Caco-2 (cell line): ENCODE results near the gene MYL4. TPM values are rescaled to one million over a fixed set of nuclear protein-coding genes. Genes with fewer than 3 reads are reported as not detected.
A peak's percentile ranks its signal among the peaks of the same experiment; 100 is the strongest.

Experiments used
- BruUV-seq: library from RNA; stranded (reverse); fragments of 400-500 nt; replicated peaks from 2 replicates; lab custom pipeline; 2021; lab: Mats Ljungman, UMichigan
- CTCF ChIA-PET: fragments of 300-600 bp; sonication (Branson Sonifier 250); formaldehyde crosslinking; loops from one replicate; lab custom pipeline; 2022; ENCODE audit warnings: antibody characterized with exemption; lab: Charles Lee
- POLR2A ChIA-PET: fragments of 300-600 bp; sonication (Branson Sonifier 250); formaldehyde crosslinking; loops from one replicate; lab custom pipeline; 2022; ENCODE audit warnings: antibody characterized with exemption; lab: Charles Lee
- DNase-seq, 2 experiments: peaks; one replicate each; pipeline versions ENCODE4 v3.0.0 to v3.0.0-alpha.2; 2020 to 2022
- H3K27me3 ChIP-seq: replicated peaks from 2 replicates; pipeline ENCODE4 v1.6.0; 2011; ENCODE audit warnings: low read length; ENCODE audit not compliant: control insufficient read depth, insufficient read depth
- H3K36me3 ChIP-seq: 2 replicates; pipeline ENCODE4 v1.5.1; 2011; ENCODE audit warnings: low read length; ENCODE audit not compliant: control insufficient read depth, insufficient read depth
- H3K4me1 ChIP-seq: fragments of 250-450 bp; sonication (Bioruptor Pico); 2 replicates; pipeline ENCODE4 v1.5.1; 2020; ENCODE audit warnings: mild to moderate bottlenecking
- H3K4me3 ChIP-seq: 2 replicates; pipeline ENCODE4 v1.5.1; 2011; ENCODE audit warnings: low read depth, mild to moderate bottlenecking, control low read depth, low read length
- H3K9me3 ChIP-seq: fragments of 250-450 bp; sonication (Bioruptor Pico); 2 replicates; pipeline ENCODE4 v1.5.1; 2020; ENCODE audit warnings: mild to moderate bottlenecking, moderate library complexity
- H3K27ac Mint-ChIP-seq: one replicate; pipeline ENCODE4 v1.8.0; 2022; ENCODE audit warnings: mixed read lengths; ENCODE audit not compliant: unreplicated experiment
- H3K27me3 Mint-ChIP-seq: one replicate; pipeline ENCODE4 v1.8.0; 2022; ENCODE audit warnings: mixed read lengths; ENCODE audit not compliant: insufficient read depth, unreplicated experiment
- H3K36me3 Mint-ChIP-seq: one replicate; pipeline ENCODE4 v1.8.0; 2022; ENCODE audit warnings: mild to moderate bottlenecking, mixed read lengths; ENCODE audit not compliant: insufficient read depth, unreplicated experiment
- H3K4me1 Mint-ChIP-seq: one replicate; pipeline ENCODE4 v1.8.0; 2022; ENCODE audit warnings: low read depth, mixed read lengths; ENCODE audit not compliant: unreplicated experiment
- H3K4me3 Mint-ChIP-seq: one replicate; pipeline ENCODE4 v1.8.0; 2022; ENCODE audit warnings: mild to moderate bottlenecking, moderate library complexity, mixed read lengths; ENCODE audit not compliant: unreplicated experiment
- H3K9me3 Mint-ChIP-seq: one replicate; pipeline ENCODE4 v1.8.0; 2022; ENCODE audit warnings: mixed read lengths; ENCODE audit not compliant: unreplicated experiment
- intact Hi-C: fragments of 100-400 bp; cut with micrococcal nuclease; formaldehyde crosslinking; loops from one replicate; pipeline ENCODE4 v1.10.0; 2022; ENCODE audit not compliant: unreplicated experiment
- total RNA-seq: library from RNA; stranded (reverse); gene quantifications from 2 replicates; pipeline ENCODE4 v1.2.3, GENCODE V29; 2022
- TF ChIP-seq, protein P1 (sequence below), 2 experiments: fragments of 200-600 bp in 1 of 2; IDR thresholded peaks; 1 replicate in 1 of 2; 2 replicates in 1 of 2; pipeline versions ENCODE4 v1.5.1 to v1.8.0; 2011 to 2022; ENCODE audit warnings: antibody characterized with exemption in 1 of 2, control low read depth in 1 of 2, inconsistent platforms in 1 of 2, low read depth in 1 of 2, low read length in 1 of 2, mild to moderate bottlenecking in 1 of 2, moderate library complexity in 1 of 2; ENCODE audit not compliant: insufficient read depth in 1 of 2, severe bottlenecking in 1 of 2, unreplicated experiment in 1 of 2

The MYL4 gene
- total RNA-seq, 1 experiment from 2014 or later: not detected

DNA sequence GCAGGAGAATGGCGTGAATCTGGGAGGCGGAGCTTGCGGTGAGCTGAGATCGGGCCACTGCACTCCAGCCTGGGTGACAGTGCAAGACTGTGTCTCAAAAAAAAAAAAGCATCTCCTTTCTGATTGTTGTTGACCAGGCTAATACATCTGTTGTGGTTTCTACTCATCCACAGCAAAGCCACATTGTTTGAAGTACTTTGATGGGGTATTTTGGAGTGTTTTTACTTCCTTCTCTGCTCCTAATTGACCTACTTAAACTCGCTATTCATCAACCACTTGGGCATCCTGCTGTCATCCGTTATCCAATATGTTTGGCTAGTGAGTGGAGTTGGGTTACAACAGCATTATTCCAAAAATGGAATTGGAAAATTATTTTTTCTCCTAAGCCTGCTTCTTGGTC is 16.6 kb upstream of the MYL4 start:
- Histone ChIP-seq H3K4me3 (no peak overlapping the region), H3K9me3 (no peaks in the 10 kb centered on the region), H3K36me3 (no peaks in the 10 kb centered on the region), H3K4me1 (peaks cover 19% of the 10 kb centered on the region), H3K27me3 (no peaks in the 10 kb centered on the region)
- no peak overlapping the region for H3K27ac Mint-ChIP-seq
- CTCF ChIA-PET: no interaction called here
- H3K4me3 Mint-ChIP-seq: no peak overlapping the region
- no peak for DNase-seq
- TF ChIP-seq, protein P1, sequence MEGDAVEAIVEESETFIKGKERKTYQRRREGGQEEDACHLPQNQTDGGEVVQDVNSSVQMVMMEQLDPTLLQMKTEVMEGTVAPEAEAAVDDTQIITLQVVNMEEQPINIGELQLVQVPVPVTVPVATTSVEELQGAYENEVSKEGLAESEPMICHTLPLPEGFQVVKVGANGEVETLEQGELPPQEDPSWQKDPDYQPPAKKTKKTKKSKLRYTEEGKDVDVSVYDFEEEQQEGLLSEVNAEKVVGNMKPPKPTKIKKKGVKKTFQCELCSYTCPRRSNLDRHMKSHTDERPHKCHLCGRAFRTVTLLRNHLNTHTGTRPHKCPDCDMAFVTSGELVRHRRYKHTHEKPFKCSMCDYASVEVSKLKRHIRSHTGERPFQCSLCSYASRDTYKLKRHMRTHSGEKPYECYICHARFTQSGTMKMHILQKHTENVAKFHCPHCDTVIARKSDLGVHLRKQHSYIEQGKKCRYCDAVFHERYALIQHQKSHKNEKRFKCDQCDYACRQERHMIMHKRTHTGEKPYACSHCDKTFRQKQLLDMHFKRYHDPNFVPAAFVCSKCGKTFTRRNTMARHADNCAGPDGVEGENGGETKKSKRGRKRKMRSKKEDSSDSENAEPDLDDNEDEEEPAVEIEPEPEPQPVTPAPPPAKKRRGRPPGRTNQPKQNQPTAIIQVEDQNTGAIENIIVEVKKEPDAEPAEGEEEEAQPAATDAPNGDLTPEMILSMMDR (IDR thresholded peaks at IDR 0.05; ENCODE audit: insufficient read depth in 1 of 2, low read depth in 1 of 2, low read length in 1 of 2, severe bottlenecking in 1 of 2, unreplicated experiment in 1 of 2): no peak
- POLR2A ChIA-PET: no interaction called here
- no peaks in the 10 kb centered on the region for H3K27me3 Mint-ChIP-seq
- BruUV-seq: no TSS peak
- no peaks in the 10 kb centered on the region for H3K36me3 Mint-ChIP-seq
- H3K9me3 Mint-ChIP-seq: peaks cover 10% of the 10 kb centered on the region
- intact Hi-C loops: no loop called here
- H3K4me1 Mint-ChIP-seq: peaks cover 38% of the 10 kb centered on the region

DNA sequence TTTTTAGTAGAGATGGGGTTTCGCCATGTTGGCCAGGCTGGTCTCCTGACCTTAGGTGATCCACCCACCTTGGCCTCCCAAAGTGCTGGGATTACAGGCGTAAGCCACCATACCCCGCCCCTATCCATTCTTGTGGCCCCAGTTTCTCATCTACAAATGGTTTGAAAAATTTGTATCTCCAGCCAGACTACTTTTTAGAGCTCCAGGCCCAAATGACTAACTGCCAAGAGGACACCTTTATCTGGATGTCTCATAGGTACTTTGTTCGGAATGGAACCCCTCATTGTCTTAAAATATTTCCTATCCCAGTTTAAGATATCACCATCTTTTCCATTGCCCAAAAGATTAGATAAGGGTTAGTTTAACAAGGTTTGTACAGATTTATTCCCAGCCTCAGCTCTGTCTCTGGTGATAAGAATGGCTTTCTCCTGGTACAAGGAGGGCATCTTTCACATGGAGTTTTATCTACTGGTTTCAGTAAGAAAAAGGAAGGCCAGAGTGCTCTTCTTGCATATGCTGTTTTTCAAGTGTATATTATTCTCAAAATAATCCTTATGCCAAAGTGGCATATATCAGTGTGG is 15.1 kb upstream of the MYL4 start:
- H3K27me3 Mint-ChIP-seq: no peaks in the 10 kb centered on the region
- TF ChIP-seq, protein P1 (IDR thresholded peaks at IDR 0.05; ENCODE audit: insufficient read depth in 1 of 2, low read depth in 1 of 2, low read length in 1 of 2, severe bottlenecking in 1 of 2, unreplicated experiment in 1 of 2): no peak
- H3K4me1 Mint-ChIP-seq: peaks cover 44% of the 10 kb centered on the region
- no peaks in the 10 kb centered on the region for H3K36me3 Mint-ChIP-seq
- peak overlapping the region; percentile 31 for H3K27ac Mint-ChIP-seq
- H3K27me3 ChIP-seq: no peaks in the 10 kb centered on the region
- no peak overlapping the region for H3K4me3 ChIP-seq
- no peak for DNase-seq
- peaks cover 19% of the 10 kb centered on the region for H3K4me1 ChIP-seq
- no peaks in the 10 kb centered on the region for H3K9me3 ChIP-seq
- intact Hi-C loops: no loop called here
- POLR2A ChIA-PET: interaction anchor here (0.6 kb wide), 2 partner anchors 14 to 130 kb away, joined by 3 to 5 read pairs; partner anchors contain the start of gene EFCAB13
- H3K36me3 ChIP-seq: no peaks in the 10 kb centered on the region
- CTCF ChIA-PET: no interaction called here
- no TSS peak for BruUV-seq
- peaks cover 10% of the 10 kb centered on the region for H3K9me3 Mint-ChIP-seq
- H3K4me3 Mint-ChIP-seq: no peak overlapping the region

DNA sequence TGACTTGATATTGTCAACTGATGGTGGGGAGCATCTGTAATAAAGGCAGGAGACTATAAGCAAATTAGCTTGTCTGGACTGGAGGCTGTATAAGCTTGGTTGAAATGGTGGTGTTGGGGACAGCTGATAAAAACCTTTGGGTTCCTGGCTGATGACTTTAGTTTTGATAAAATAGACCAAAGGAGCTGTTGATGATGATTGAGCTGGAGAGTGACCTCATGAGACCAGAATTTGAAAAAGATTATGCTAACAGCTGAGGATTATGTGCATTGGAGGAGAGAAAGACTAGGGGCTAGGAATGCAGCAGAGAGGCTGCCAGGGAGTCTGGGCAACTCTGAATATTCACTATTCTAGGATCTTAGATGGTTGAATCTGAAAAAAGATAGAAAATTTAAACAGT is 11.3 kb upstream of the MYL4 start:
- Mint-ChIP-seq H3K9me3 (peaks cover 11% of the 10 kb centered on the region), H3K4me3 (no peak overlapping the region), H3K36me3 (no peaks in the 10 kb centered on the region), H3K27me3 (no peaks in the 10 kb centered on the region), H3K27ac (no peak overlapping the region), H3K4me1 (peaks cover 54% of the 10 kb centered on the region)
- peaks cover 25% of the 10 kb centered on the region for H3K4me1 ChIP-seq
- ChIA-PET CTCF (no interaction called here), POLR2A (interaction anchor here (1.0 kb wide), 1 partner anchor 9 kb away, joined by 3 read pairs; the partner anchor contains the start of gene CDC27)
- H3K36me3 ChIP-seq: no peaks in the 10 kb centered on the region
- BruUV-seq: no TSS peak
- intact Hi-C loops: no loop called here
- TF ChIP-seq, protein P1 (IDR thresholded peaks at IDR 0.05; ENCODE audit: insufficient read depth in 1 of 2, low read depth in 1 of 2, low read length in 1 of 2, severe bottlenecking in 1 of 2, unreplicated experiment in 1 of 2): no peak
- no peaks in the 10 kb centered on the region for H3K9me3 ChIP-seq
- no peaks in the 10 kb centered on the region for H3K27me3 ChIP-seq
- H3K4me3 ChIP-seq: no peak overlapping the region
- no peak for DNase-seq
